ENCODE measurements around the gene IRX1. TPM values are rescaled to one million over a fixed set of nuclear protein-coding genes. Genes with fewer than 3 reads are reported as not detected.

IRX1 gene
- total and polyA plus RNA-seq, 2 experiments from 2014 or later: 142 to 168 TPM

DNA sequence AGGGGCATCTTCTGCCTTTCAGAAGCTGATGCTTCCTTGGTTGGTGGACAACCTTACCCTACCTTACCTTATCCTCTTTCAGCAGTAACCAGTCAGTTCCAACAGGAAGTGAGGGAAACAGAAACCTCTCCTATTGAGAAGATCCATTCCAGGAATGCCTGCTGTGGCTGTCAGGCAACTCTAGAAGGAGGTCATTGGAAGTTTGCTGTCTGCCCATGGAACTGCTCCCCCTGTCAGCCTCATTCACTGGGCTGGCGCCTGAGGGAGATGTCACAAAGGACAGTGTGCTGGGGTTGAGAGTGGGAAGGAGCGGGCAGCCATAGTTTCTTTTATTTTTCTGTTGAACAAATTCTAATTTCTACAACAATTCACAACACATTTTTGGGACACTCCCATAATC is 54.7 kb downstream of the IRX1 start:
- Histone ChIP-seq H3K27me3 (no peaks in the 10 kb centered on the region), H3K27ac (no peak overlapping the region), H3K9me3 (ENCODE audit: low read depth) (no peaks in the 10 kb centered on the region), H3K4me1 (ENCODE audit: low read depth) (no peaks in the 10 kb centered on the region), H3K36me3 (no peaks in the 10 kb centered on the region), H3K4me3 (no peak overlapping the region)
- TF ChIP-seq, protein P1, sequence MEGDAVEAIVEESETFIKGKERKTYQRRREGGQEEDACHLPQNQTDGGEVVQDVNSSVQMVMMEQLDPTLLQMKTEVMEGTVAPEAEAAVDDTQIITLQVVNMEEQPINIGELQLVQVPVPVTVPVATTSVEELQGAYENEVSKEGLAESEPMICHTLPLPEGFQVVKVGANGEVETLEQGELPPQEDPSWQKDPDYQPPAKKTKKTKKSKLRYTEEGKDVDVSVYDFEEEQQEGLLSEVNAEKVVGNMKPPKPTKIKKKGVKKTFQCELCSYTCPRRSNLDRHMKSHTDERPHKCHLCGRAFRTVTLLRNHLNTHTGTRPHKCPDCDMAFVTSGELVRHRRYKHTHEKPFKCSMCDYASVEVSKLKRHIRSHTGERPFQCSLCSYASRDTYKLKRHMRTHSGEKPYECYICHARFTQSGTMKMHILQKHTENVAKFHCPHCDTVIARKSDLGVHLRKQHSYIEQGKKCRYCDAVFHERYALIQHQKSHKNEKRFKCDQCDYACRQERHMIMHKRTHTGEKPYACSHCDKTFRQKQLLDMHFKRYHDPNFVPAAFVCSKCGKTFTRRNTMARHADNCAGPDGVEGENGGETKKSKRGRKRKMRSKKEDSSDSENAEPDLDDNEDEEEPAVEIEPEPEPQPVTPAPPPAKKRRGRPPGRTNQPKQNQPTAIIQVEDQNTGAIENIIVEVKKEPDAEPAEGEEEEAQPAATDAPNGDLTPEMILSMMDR (IDR thresholded peaks at IDR 0.05; ENCODE audit: low read depth, low read length): no peak
- DNase-seq (ENCODE audit: low read depth in 1 of 2, low spot score in 1 of 2): no peak

DNA sequence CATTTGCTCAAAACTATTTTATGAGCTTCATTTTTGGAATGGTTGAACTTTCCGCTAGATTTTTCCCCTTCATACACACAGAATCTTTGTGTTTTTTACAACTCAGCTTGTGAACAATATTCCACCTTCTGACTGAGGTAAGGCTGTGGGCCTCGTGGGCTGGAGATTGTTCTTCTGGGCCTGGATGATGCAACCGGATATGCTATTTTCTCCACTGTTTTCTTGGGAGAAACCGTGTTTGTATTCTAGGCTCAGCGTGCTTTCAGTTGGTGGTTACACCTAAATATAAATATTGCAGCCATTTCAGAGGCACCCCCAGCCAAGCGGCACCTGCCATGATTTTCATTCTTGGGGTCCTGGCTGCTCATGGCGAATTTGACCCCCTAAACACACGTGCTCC is 55.2 kb downstream of the IRX1 start:
- H3K9me3 ChIP-seq (ENCODE audit: low read depth): no peaks in the 10 kb centered on the region
- no peak overlapping the region for H3K4me3 ChIP-seq
- no peaks in the 10 kb centered on the region for H3K4me1 ChIP-seq (ENCODE audit: low read depth)
- H3K27ac ChIP-seq: no peak overlapping the region
- H3K27me3 ChIP-seq: no peaks in the 10 kb centered on the region
- no peaks in the 10 kb centered on the region for H3K36me3 ChIP-seq
- DNase-seq (ENCODE audit: low read depth in 1 of 2, low spot score in 1 of 2): no peak
- TF ChIP-seq, protein P1 (IDR thresholded peaks at IDR 0.05; ENCODE audit: low read depth, low read length): no peak
